ENCODE measurements around the gene SYNDIG1.

- TF ChIP-seq, protein P1, sequence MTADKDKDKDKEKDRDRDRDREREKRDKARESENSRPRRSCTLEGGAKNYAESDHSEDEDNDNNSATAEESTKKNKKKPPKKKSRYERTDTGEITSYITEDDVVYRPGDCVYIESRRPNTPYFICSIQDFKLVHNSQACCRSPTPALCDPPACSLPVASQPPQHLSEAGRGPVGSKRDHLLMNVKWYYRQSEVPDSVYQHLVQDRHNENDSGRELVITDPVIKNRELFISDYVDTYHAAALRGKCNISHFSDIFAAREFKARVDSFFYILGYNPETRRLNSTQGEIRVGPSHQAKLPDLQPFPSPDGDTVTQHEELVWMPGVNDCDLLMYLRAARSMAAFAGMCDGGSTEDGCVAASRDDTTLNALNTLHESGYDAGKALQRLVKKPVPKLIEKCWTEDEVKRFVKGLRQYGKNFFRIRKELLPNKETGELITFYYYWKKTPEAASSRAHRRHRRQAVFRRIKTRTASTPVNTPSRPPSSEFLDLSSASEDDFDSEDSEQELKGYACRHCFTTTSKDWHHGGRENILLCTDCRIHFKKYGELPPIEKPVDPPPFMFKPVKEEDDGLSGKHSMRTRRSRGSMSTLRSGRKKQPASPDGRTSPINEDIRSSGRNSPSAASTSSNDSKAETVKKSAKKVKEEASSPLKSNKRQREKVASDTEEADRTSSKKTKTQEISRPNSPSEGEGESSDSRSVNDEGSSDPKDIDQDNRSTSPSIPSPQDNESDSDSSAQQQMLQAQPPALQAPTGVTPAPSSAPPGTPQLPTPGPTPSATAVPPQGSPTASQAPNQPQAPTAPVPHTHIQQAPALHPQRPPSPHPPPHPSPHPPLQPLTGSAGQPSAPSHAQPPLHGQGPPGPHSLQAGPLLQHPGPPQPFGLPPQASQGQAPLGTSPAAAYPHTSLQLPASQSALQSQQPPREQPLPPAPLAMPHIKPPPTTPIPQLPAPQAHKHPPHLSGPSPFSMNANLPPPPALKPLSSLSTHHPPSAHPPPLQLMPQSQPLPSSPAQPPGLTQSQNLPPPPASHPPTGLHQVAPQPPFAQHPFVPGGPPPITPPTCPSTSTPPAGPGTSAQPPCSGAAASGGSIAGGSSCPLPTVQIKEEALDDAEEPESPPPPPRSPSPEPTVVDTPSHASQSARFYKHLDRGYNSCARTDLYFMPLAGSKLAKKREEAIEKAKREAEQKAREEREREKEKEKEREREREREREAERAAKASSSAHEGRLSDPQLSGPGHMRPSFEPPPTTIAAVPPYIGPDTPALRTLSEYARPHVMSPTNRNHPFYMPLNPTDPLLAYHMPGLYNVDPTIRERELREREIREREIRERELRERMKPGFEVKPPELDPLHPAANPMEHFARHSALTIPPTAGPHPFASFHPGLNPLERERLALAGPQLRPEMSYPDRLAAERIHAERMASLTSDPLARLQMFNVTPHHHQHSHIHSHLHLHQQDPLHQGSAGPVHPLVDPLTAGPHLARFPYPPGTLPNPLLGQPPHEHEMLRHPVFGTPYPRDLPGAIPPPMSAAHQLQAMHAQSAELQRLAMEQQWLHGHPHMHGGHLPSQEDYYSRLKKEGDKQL (CRISPR knock-in tag; IDR thresholded peaks at IDR 0.05; ENCODE audit: borderline replicate concordance): no peak
- TF ChIP-seq CTCF (IDR thresholded peaks at IDR 0.05 in 2 of 3, conservative IDR thresholded peaks at IDR 0.05 in 1 of 3; ENCODE audit: insufficient read depth in 2 of 3, low read depth in 1 of 3, low read length in 3 of 3): no peak
Observed at GRCh38 chr20:24698189-24698588, 228.8 kb downstream of the SYNDIG1 start.
